GM12875 (cell line): ENCODE measurements around the gene PTDSS2.
"Not testable (repeated sequence)": the region's sequence is repeated elsewhere in the genome, so short reads cannot be mapped to it uniquely, and the experiment has no call there.

Source experiments
- H3K4me3 ChIP-seq: one replicate; pipeline ENCODE4 v1.5.1; 2011; ENCODE audit warnings: low read depth, low read length, control low read depth
- CTCF ChIP-seq: IDR thresholded peaks from 2 replicates; pipeline ENCODE4 v1.5.1; 2011; ENCODE audit warnings: low read depth, mild to moderate bottlenecking, control low read depth, inconsistent platforms, low read length, moderate library complexity, borderline replicate concordance; ENCODE audit not compliant: insufficient read depth

Gene PTDSS2

GRCh38 chr11:468036-468435 lies 18.0 kb downstream of the PTDSS2 start:
- TF ChIP-seq CTCF = no peak
- no peak overlapping the region for H3K4me3 ChIP-seq

- no peak overlapping the region for H3K4me3 ChIP-seq
- no peak for TF ChIP-seq CTCF
Measured at GRCh38 chr11:468493-468892, 18.4 kb downstream of the PTDSS2 start.

GRCh38 chr11:469026-469683 lies 19.1 kb downstream of the PTDSS2 start:
- H3K4me3 ChIP-seq = not testable (repeated sequence)

GRCh38 chr11:469684-470560 lies 19.8 kb downstream of the PTDSS2 start:
- H3K4me3 ChIP-seq = no peak overlapping the region
- no peak for TF ChIP-seq CTCF

GRCh38 chr11:471468-472145 lies 21.5 kb downstream of the PTDSS2 start:
- TF ChIP-seq CTCF = no peak
- H3K4me3 ChIP-seq = no peak overlapping the region

- no peak for TF ChIP-seq CTCF
- no peak overlapping the region for H3K4me3 ChIP-seq
Measured at GRCh38 chr11:472272-472671, 22.2 kb downstream of the PTDSS2 start.

GRCh38 chr11:472816-473215 lies 22.7 kb downstream of the PTDSS2 start:
- no peak for TF ChIP-seq CTCF

More at GRCh38 chr11:472816-473215, 22.7 kb downstream of the PTDSS2 start:
- H3K4me3 ChIP-seq = no peak overlapping the region
